ENCODE data around the gene SCN5A. TPM values are rescaled to one million over a fixed set of nuclear protein-coding genes. Genes with fewer than 3 reads are reported as not detected.
A peak's percentile ranks its signal among the peaks of the same experiment; 100 is the strongest.

SCN5A gene
- total and polyA plus RNA-seq, 2 experiments from 2014 or later = 0.97 to 1.3 TPM

GRCh38 chr3:38653685-38654537, 4.4 kb upstream of the SCN5A start:
- no peak overlapping the region for H3K27ac ChIP-seq
- peaks cover 41% of the 10 kb centered on the region for H3K27me3 ChIP-seq
- WGBS (ENCODE audit: low lambda C conversion rate, missing lambda C conversion rate) = 79% methylated on average over 7 of the region's 7 CpGs

GRCh38 chr3:38652934-38653333, 3.4 kb upstream of the SCN5A start:
- Histone ChIP-seq H3K27me3 (peaks cover 43% of the 10 kb centered on the region), H3K4me1 (ENCODE audit: insufficient read depth) (peaks cover 16% of the 10 kb centered on the region), H3K79me2 (no peaks in the 10 kb centered on the region), H3K4me2 (no peak overlapping the region), H4K20me1 (ENCODE audit: insufficient read depth, poor library complexity, severe bottlenecking) (no peaks in the 10 kb centered on the region), H3K27ac (no peak overlapping the region), H2AFZ (no peak overlapping the region), H3K36me3 (replicated peaks; ENCODE audit: insufficient read depth, low read depth) (no peaks in the 10 kb centered on the region), H3K9me2 (replicated peaks; ENCODE audit: insufficient read depth) (no peaks in the 10 kb centered on the region), H3K9me3 (ENCODE audit: low read depth) (no peaks in the 10 kb centered on the region), H3K4me3 (no peak overlapping the region)
- DNase-seq (ENCODE audit: low spot score) = no peak
- 92% methylated on average over 1 of the region's 1 CpG for WGBS (ENCODE audit: low lambda C conversion rate, missing lambda C conversion rate)
- TF ChIP-seq EZH2 (IDR thresholded peaks at IDR 0.05; ENCODE audit: borderline replicate concordance) = no peak
- TF ChIP-seq EZH2phosphoT487 (IDR thresholded peaks at IDR 0.05; ENCODE audit: low read depth, severe bottlenecking, unreplicated experiment) = no peak
- TF ChIP-seq, protein P1, sequence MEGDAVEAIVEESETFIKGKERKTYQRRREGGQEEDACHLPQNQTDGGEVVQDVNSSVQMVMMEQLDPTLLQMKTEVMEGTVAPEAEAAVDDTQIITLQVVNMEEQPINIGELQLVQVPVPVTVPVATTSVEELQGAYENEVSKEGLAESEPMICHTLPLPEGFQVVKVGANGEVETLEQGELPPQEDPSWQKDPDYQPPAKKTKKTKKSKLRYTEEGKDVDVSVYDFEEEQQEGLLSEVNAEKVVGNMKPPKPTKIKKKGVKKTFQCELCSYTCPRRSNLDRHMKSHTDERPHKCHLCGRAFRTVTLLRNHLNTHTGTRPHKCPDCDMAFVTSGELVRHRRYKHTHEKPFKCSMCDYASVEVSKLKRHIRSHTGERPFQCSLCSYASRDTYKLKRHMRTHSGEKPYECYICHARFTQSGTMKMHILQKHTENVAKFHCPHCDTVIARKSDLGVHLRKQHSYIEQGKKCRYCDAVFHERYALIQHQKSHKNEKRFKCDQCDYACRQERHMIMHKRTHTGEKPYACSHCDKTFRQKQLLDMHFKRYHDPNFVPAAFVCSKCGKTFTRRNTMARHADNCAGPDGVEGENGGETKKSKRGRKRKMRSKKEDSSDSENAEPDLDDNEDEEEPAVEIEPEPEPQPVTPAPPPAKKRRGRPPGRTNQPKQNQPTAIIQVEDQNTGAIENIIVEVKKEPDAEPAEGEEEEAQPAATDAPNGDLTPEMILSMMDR (IDR thresholded peaks at IDR 0.05; ENCODE audit: poor library complexity) = no peak

More at GRCh38 chr3:38653685-38654537, 4.4 kb upstream of the SCN5A start:
- no peak overlapping the region for H3K4me2 ChIP-seq
- H3K36me3 ChIP-seq (replicated peaks; ENCODE audit: insufficient read depth, low read depth) = no peaks in the 10 kb centered on the region
- H3K9me2 ChIP-seq (replicated peaks; ENCODE audit: insufficient read depth) = no peaks in the 10 kb centered on the region
- H3K79me2 ChIP-seq = no peaks in the 10 kb centered on the region
- peaks cover 14% of the 10 kb centered on the region for H3K4me1 ChIP-seq (ENCODE audit: insufficient read depth)
- TF ChIP-seq, protein P1 (IDR thresholded peaks at IDR 0.05; ENCODE audit: poor library complexity) = no peak
- no peak for TF ChIP-seq EZH2phosphoT487 (IDR thresholded peaks at IDR 0.05; ENCODE audit: low read depth, severe bottlenecking, unreplicated experiment)
- TF ChIP-seq EZH2 (IDR thresholded peaks at IDR 0.05; ENCODE audit: borderline replicate concordance) = no peak
- H4K20me1 ChIP-seq (ENCODE audit: insufficient read depth, poor library complexity, severe bottlenecking) = no peaks in the 10 kb centered on the region
- no peaks in the 10 kb centered on the region for H3K9me3 ChIP-seq (ENCODE audit: low read depth)
- no peak overlapping the region for H3K4me3 ChIP-seq
- H2AFZ ChIP-seq = no peak overlapping the region
- peak; percentile 17 for DNase-seq (ENCODE audit: low spot score)

DNA sequence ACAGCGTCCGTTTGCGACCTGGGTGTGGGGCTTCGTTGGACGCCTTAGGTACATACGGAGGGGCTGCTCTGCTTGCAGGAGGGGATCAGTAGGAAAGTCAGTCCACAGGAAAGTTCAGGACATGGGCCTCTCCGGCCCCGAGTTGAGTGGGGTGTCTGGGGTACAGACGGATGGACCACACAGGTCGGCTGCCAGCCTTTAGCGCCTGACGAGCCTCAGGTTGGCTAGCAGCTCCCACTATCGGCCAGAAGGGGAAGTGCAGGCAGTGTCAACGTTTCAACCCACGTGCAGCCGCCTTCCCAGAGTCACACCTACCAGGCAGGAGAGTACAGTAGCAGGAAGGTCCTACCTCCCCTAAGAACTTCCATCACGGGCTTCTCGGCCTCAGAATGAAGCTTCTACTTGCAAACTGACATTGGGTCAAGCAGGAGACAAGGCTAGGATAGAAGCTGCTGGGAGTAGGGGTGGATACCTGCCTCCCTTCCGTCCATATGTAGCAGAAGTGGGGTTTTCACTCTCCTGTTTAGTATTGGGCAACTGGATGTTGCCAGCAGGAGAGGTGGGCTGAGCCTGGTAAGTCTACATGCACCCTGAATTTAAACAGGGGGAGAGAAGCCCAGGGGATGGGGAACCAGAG, 1.8 kb upstream of the SCN5A start:
- Histone ChIP-seq H3K9me3 (ENCODE audit: low read depth) (no peaks in the 10 kb centered on the region), H3K4me2 (peak overlapping the region; percentile 70), H3K27ac (no peak overlapping the region), H4K20me1 (ENCODE audit: insufficient read depth, poor library complexity, severe bottlenecking) (no peaks in the 10 kb centered on the region), H2AFZ (no peak overlapping the region), H3K79me2 (no peaks in the 10 kb centered on the region), H3K27me3 (peaks cover 45% of the 10 kb centered on the region), H3K36me3 (replicated peaks; ENCODE audit: insufficient read depth, low read depth) (no peaks in the 10 kb centered on the region), H3K4me3 (no peak overlapping the region), H3K4me1 (ENCODE audit: insufficient read depth) (peaks cover 16% of the 10 kb centered on the region), H3K9me2 (replicated peaks; ENCODE audit: insufficient read depth) (no peaks in the 10 kb centered on the region)
- DNase-seq (ENCODE audit: low spot score) = peak; percentile 85
- WGBS (ENCODE audit: low lambda C conversion rate, missing lambda C conversion rate) = 6% methylated on average over 13 of the region's 19 CpGs
- TF ChIP-seq EZH2phosphoT487 (IDR thresholded peaks at IDR 0.05; ENCODE audit: low read depth, severe bottlenecking, unreplicated experiment) (no peak), EZH2 (IDR thresholded peaks at IDR 0.05; ENCODE audit: borderline replicate concordance) (no peak)
- TF ChIP-seq, protein P1 (IDR thresholded peaks at IDR 0.05; ENCODE audit: poor library complexity) = peak; percentile 86

All from hepatocyte (in vitro differentiated cells).